CD4-positive, alpha-beta T cell treated with Interleukin-15 for 4 hours (primary cell): ENCODE results near the gene M1AP.

Experiments
- DNase-seq: peaks from one replicate; pipeline ENCODE4 v3.0.0-alpha.2; 2020; ENCODE audit warnings: low spot score

The M1AP gene, protein sequence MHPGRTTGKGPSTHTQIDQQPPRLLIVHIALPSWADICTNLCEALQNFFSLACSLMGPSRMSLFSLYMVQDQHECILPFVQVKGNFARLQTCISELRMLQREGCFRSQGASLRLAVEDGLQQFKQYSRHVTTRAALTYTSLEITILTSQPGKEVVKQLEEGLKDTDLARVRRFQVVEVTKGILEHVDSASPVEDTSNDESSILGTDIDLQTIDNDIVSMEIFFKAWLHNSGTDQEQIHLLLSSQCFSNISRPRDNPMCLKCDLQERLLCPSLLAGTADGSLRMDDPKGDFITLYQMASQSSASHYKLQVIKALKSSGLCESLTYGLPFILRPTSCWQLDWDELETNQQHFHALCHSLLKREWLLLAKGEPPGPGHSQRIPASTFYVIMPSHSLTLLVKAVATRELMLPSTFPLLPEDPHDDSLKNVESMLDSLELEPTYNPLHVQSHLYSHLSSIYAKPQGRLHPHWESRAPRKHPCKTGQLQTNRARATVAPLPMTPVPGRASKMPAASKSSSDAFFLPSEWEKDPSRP

DNA sequence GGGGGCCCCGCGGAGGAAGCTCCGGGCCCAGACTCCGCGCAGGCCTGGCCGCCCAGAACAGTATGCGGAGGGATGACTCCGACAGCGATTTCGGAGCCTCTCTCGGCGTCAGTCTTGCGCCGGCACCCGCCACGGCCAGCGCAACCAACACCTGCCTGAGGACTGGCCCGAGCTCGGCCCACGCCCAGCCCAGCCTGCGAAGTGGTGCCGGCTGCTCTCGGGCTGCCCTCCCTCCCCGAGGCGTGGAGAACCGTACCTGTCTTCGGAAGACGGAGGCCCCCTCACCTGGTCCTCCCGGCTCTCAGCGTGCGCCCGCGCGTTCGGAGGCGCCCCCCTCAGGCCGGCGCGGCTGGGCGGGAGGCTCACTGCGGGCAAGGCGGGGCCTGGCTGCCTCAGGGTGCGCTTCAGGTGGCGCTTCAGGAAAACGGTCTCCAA is at the start of gene M1AP:
M1AP (minus strand) TSS at position 322 of the 435 bp plus-strand sequence. CDS start 8,055 bp downstream, outside the sequence.
- no peak for DNase-seq

DNA sequence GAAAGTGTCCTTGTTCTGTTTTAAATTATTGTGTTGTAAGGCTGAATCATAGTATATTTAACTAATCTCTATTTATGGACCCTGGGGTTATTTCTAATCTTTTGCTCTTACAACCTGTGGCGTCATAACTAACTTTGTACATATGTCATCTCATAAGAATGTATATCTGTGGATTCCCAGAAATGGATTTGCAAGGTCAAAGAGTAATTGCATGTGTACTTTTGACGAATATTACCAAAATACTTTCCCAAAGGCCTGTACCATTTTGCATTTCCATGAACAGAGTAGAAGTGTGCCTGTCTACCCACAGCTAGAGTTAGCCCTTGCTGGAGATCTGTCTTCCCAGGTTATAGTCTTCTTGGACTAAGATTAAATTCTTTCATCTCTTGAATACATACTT is 48.7 kb upstream of the M1AP start:
- no peak for DNase-seq

DNA sequence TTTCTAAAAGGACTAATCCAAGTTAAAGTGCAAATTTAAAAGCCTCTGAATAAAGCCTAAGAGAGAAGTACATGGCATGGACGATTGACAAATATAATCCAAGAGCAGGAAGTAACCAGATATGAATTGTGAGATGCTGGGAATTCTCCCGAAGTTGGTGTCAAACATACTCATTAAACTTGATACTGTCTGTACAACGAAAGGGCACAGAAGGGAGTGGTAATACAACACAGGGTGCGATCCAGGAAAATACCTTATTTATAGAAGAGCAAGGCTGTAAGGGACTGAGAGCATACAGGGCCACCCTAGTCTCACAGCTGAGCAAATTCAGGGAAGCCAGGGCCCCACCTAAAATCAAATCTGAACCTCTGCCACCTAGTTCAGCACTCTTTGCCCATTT is 47.5 kb upstream of the M1AP start:
- no peak for DNase-seq

DNA sequence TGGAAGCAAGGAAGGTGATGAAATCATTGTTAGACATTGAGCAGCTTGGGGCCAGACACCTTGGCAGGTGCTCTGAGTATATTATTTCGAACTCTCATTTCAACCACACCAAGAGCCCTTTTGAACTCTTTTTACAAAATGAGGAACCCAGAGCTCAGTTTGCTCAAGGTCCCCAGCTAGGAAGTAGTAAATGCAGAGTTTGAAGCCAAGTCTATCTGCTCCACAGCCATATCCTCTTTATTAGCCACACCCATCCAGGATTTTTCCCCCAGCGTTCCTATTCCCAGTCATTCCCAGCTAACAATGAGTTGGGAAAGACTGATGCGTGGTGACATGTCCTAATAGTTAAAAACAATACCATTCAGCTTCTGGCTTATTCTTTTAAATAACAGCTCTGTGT is 46.2 kb upstream of the M1AP start:
- no peak for DNase-seq

DNA sequence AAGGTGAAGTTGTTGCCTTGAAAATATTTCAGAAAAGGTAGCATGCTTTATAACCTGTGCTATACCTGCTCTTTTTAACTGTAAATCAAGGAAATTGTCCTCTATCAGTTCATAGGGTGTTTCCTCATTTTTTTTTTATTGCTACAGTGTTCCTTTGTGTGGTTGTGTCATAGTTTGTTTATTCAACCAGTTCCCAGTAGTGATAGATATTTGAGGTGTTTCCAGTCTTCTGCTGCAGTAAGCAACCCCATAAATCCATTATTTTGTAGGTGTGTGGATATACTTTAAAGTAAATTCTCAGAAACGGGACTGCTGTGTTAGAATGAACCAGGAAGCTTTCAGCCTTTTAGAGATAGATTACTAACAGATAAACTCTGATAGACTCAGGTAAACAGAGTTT is 45.5 kb upstream of the M1AP start:
- DNase-seq, result no peak

DNA sequence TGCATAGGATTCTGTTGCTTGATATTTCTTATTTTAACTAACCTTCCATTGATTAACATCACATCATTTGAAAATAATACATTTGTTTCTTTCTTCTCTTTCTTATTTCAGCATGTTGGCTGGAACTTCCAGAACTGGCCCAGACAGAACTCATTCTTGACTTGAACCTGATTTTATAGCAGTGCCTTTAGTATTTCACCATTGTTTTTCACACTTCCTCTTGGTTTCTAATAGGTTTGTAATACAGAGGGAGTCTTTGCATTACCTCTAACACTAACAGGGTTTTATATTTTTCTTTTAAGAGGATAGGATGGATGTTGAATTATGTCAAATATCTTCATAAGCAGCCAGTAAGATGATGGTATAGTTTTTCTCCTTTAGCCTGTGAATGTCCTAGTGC is 45.1 kb upstream of the M1AP start:
- DNase-seq, result no peak

DNA sequence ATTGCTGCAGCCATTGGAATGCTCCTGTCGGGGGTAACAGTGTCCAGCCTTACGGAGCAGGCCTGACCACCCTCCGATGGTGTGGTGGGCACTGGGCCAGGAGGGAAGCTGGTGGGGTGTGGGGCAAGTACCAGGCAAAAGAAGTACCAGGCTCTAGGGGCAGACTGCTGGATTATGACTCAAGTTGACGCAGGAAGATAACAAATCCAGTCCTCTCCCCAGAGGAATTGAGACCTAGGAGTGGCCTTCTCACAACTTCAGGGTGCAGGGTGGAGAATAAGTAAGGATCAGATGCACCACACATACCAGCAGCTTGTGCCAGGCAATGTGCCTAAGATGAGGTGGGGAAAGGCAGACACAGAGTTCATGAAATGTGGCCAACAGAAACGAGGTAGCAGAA is 43.8 kb upstream of the M1AP start:
- DNase-seq, result no peak

DNA sequence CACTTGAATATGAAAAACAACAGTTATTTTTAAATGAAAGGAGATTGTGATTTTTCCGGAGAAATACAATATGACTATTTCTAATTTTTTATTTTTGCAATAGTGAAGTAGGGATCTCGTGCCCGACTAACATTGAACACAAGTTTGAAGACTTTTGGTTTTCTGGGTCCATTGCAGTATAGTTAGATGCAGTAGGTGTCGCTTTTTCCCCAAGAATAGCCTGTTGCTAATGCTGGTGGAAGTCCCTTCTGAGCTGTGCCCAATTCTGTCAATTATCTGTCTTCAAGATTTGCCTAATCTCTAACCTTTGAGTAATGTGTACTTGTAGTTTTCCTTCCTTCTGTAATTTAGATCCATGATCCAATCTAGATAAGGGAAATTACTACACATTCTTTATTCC is 42.4 kb upstream of the M1AP start:
- DNase-seq, result peak; percentile 37

DNA sequence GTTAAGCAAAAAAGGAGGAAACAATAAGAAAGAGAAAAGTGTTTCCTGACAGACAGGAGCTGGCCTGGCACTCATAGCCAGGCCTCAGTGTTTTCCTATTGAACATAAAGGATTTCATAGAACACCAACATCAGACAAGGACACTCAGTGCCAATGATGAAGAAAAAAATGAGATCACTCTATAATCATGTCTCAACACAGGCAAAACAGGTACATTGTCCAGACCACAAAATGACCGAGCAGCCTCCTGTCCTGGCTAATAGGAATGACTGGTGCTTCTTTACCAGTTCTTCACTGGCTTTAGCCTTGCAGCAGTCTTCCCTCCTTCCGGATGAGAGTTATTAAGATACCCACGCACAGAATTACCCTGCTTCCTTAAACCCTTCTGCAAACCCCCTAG is 41.5 kb upstream of the M1AP start:
- no peak for DNase-seq

DNA sequence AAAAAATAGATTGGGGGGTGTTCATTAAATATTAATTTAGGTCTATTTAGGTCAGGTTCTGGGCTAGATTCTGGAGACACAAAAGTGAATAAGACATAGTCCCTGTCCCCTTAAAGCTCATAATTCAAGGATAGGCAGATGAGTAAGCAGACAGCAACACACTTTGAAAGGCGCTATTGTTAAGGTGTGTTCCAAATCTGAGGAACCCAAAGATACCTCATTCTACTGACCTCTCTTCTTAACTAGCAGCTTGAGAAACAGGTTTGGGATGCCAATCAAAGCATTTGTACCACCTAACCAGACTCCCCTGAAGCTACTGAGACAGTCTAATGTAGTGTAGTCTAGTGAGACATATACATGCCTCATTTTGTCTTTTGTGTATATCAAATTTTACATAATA is 40.8 kb upstream of the M1AP start:
- DNase-seq, result no peak

DNA sequence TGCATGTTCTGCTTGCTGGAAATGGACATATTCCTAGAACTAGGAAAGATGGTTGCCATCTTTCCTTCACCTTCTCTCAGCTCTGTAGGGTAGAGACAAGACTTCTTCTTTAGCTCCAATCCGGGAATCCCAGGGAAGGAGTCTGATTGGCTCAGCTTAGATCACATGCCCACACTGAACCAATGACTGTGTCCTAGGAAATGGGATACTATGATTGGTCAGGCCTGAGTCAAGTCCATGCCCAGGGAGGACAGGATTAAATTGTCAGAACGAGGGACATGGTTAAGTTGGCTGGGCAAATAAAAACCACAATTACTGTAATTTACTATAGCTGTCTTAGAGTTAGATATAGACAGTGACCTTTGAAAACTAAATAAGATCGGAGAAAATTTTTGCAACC is 37.3 kb upstream of the M1AP start:
- DNase-seq, result no peak

DNA sequence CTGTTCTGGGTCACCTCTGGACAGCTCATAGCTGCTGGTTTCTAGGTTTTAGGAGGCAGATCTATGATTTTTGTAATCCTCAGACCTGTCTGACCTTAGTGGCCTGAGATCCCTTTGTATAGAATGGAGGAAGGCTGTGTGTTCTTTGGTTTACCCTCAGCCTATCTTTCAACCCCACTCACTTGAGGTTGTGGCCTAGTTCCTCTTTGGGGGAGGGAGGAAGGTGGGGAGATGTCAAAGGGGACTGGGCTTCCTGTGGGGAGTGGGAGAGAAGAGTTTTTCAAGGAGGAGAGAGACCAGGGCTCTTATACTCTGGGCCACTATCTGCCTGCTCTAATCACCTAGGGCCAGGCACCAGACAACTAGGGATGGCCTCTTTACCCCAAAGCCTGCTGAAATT is 34.4 kb upstream of the M1AP start:
- no peak for DNase-seq

DNA sequence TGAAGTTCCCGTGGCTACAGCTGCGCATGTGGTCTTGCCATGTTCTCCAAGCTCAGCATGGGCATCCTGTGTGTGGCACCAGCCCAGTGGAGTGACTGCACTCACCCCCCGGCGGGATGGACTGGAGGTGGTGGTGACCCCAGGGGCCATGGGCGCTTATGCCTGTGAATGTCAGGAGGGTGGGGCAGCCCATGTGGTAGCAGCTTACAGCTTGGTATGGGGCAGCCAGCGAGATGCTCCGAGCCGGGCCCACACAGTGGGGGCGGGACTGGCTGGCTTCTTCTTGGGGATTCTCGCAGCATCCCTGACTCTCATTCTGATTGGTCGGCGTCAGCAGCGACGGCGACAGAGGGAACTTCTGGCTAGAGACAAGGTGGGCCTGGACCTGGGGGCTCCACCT is 31.5 kb upstream of the M1AP start:
- no peak for DNase-seq

DNA sequence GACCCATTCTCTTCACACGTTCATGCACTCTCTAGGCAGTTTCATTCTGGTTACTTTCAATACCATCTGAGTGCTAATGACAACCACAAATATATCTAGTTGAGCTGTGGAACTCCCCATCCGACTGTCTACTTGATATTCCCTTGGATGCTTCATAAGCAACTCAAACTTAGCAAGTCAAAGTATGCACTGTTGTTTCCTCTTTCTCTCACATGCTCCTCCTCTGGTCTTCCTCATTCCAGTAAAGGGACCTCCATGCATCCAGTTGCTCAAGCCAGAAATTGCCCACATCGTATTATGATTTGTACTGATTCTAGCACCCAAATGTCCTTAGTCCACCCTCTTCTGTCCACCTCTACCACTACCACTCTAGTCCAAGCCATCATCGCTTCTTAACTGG is 28.2 kb upstream of the M1AP start:
- no peak for DNase-seq

DNA sequence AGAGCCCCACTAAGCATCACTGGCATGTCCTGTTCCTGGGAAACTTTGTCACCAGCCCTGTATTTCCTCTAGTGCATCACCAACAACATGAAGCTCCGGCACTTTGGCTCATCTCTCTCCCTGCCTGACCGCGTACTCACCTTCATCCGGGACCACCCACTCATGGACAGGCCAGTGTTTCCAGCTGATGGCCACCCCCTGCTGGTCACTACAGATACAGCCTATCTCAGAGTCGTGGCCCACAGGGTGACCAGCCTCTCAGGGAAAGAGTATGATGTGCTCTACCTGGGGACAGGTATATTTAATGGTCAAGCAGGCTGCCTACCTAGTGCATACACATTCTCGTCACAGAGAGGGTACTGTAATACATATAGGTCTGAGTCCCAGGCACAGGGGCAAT is 27.0 kb upstream of the M1AP start:
- no peak for DNase-seq

DNA sequence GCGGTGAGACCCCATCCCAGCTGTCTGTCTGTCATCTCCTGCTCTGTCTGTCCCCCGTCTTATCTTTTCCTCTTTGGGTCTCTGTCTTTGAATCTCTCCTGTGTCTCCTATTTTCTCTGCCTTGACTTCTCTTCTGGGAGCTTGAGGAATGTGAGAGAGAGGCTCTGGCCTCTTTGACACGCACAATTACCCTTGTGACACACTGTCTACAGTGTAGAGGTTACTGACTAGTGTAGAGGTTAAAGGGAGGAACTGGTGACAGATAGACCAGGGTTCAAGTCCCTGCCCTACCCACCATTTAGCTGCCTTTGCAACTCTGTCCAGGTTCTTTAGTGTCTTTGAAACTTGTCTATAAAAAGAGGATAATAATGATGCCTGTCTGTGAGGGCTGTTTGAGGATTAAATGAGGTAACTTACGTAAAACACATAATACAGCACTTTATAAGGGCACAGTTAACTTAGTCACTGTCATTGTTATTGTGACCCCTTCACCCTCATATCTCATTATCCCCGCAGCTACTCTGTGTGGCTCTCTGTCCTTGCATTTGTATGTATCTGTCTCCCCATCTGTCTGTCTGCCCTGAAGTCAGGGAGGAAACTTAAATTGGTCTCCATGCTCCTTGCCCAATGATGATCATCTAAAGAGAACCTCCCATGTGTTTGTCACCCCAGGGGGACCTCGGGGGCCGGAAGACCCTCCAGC is 25.8 kb upstream of the M1AP start:
- DNase-seq, result no peak

DNA sequence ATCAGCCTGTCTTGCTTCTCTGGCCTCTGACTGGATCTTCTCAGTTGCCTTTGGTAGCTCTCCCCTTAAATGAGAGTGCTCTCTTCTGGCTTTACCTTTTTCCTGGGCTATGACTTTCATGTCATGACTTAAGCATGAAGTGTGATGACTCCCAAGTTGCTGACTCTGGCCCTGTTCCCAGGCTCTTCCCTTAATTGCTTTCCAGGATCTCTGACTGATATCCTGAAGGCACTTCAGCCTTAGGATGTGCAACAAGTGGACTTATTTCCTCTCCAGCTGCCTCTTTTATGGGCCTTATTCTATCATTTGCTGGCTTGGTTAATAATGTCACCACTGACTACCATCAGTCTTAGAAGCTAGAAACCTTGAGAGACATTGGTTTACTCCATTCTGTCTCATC is 23.3 kb upstream of the M1AP start:
- DNase-seq, result no peak

DNA sequence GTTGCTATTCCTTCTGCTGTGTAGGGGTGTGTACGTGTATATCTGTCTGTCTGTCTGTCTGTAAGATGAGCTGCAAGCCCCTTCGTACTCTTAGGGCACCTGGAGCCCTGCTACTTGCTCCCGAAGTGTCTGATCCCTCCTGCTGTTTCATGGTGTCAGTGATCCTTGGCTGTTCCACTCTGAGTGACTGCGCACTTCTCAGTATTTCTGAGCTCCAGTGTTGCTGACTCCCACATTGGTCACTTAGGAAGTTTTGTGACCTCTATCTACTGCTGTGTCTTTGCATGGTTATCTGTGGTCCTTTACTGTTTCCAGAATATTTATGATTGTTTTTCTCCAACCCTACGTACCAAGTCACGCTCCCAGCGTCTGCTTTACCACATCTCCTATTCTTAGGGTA is 22.1 kb upstream of the M1AP start:
- no peak for DNase-seq

DNA sequence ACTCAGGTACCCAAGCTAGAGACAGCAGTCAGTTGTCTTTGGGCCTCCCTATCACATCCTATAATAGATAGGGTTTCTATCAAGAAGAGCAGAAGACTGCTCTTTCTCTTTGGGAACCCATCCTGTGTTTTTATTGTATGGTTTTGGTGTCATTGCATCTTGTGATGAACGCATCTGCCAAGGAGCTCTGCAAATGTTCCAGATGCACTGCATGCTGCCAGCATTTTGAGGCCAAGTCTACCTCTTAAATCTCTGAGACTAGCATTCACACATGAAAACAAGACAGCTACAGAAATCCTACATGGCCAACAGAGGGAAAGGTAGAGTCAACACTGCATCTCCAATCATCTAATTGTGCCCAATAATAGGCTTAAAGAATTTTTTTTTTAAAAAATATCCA is 20.0 kb upstream of the M1AP start:
- no peak for DNase-seq

DNA sequence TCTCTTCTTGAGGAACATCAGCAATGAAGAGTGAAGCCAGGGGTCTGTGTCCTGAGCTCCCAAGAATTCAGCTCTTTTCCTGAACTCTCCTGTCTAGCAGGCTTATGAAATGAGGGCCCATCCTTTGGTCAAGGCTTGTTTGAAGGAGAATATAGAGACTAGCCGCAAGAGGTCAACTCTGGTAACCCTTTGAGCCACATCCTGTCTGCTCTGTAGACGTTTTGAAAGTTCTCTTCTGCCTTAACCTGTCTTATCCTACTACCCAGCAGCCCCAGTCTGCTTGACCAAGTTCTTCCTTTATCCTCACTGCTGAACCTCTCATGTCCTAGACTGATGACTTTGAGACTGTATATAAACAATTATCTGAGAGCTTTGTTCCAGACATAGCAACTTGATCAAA is 11.3 kb upstream of the M1AP start:
- no peak for DNase-seq

DNA sequence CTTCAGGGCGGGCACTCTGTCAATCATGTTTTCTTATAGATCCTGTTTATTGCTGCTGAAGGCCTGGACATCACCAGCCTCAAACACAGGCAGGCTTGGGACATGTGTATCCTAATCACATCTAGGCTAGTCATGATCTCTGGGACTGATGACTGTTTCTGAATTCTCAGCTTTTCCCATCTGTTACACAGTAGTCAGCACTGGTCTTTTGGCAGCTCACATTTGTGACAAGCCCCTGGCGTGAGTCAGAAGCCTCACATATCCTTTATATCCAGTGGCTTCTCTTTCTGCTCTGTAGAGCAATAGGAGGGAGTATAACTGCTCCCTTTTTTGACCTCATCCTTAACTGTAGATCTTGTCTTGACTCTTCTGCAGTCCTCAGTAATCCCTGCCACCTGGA is 10.4 kb upstream of the M1AP start:
- no peak for DNase-seq

DNA sequence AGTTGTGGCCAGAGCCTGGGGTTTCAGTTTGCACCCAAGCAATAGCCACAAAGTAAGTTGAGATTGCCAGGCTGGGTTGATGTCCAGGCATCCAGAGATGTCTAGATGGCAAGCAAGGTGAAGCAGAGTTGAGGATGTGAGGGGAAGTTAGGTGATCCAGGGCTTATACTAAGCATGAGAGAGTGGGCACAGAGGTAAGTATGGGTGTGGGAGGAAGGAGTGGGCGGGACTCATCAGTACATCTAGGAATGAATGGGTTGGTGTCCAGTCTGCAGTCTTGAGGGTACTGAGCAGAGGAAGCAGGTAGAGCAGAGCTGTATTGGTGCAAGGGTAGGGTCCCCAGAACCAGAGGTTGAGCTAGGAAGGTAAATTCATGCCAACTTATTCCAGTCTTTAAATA is 7.4 kb upstream of the M1AP start:
- no peak for DNase-seq
